SK-N-SH (cell line): Measurements from ENCODE around the gene SYNGR1. TPM values are rescaled to one million over a fixed set of nuclear protein-coding genes. Genes with fewer than 3 reads are reported as not detected.
A peak's percentile ranks its signal among the peaks of the same experiment; 100 is the strongest.

ENCODE experiments used
- CTCF ChIA-PET: fragments of 300-600, 350-600 bp; formaldehyde crosslinking; extraction: SDS; loops from one replicate; lab custom pipeline; 2021; lab: Yijun Ruan, JAX
- POLR2A ChIA-PET: fragments of 350-600 bp; sonication (Branson Sonifier 250); formaldehyde crosslinking; extraction: SDS; loops from one replicate; lab custom pipeline; 2020; ENCODE audit warnings: antibody characterized with exemption, inconsistent platforms; lab: Yijun Ruan, JAX
- DNase-seq: peaks from one replicate; pipeline ENCODE4 v3.0.0; 2012
- H2AFZ ChIP-seq: fragments of 200-600 bp; sonication (generic); 2 replicates; pipeline ENCODE4 v1.8.1; 2016; ENCODE audit warnings: antibody characterized with exemption, mild to moderate bottlenecking, low read depth
- H3F3A ChIP-seq: fragments of 200-600 bp; sonication (generic); replicated peaks from 2 replicates; pipeline ENCODE3; 2016; ENCODE audit warnings: antibody characterized with exemption, mild to moderate bottlenecking; ENCODE audit not compliant: insufficient read depth
- H3K27ac ChIP-seq, 2 experiments: fragments of 200-500 bp in 1 of 2; fragments of 200-600 bp in 1 of 2; sonication (Bioruptor generic) in 1 of 2; sonication (generic), shearing (Covaris generic) in 1 of 2; 2 replicates each; pipeline versions ENCODE4 v1.5.1 to v1.6.1; 2014 to 2016; ENCODE audit warnings: low read depth in 2 of 2, inconsistent platforms in 1 of 2, low read length in 1 of 2, mild to moderate bottlenecking in 1 of 2, mixed read lengths in 1 of 2
- H3K27me3 ChIP-seq: fragments of 200-600 bp; sonication (generic), shearing (Covaris generic); 2 replicates; pipeline ENCODE4 v1.6.1; 2016; ENCODE audit warnings: mixed run types; ENCODE audit not compliant: insufficient read depth
- H3K36me3 ChIP-seq, 2 experiments: fragments of 200-500 bp in 1 of 2; fragments of 200-600 bp in 1 of 2; sonication (Bioruptor generic) in 1 of 2; sonication (generic) in 1 of 2; replicated peaks in 1 of 2; 2 replicates each; pipeline versions ENCODE3 to v1.5.1; 2014 to 2016; ENCODE audit warnings: low read length in 1 of 2, mild to moderate bottlenecking in 1 of 2; ENCODE audit not compliant: insufficient read depth in 2 of 2, control insufficient read depth in 1 of 2
- H3K4me1 ChIP-seq, 2 experiments: fragments of 200-500 bp in 1 of 2; fragments of 200-600 bp in 1 of 2; sonication (Bioruptor generic) in 1 of 2; sonication (generic), shearing (Covaris generic) in 1 of 2; 2 replicates each; pipeline versions ENCODE4 v1.5.1 to v1.6.1; 2014 to 2016; ENCODE audit warnings: low read depth in 1 of 2, low read length in 1 of 2, mixed run types in 1 of 2; ENCODE audit not compliant: insufficient read depth in 2 of 2, control insufficient read depth in 1 of 2
- H3K4me2 ChIP-seq: fragments of 200-600 bp; sonication (generic), shearing (Covaris generic); 2 replicates; pipeline ENCODE4 v1.6.1; 2017; ENCODE audit warnings: mixed run types
- H3K4me3 ChIP-seq, 2 experiments: fragments of 200-500 bp in 1 of 2; fragments of 200-600 bp in 1 of 2; sonication (Bioruptor generic) in 1 of 2; sonication (generic), shearing (Covaris generic) in 1 of 2; 2 replicates each; pipeline versions ENCODE4 v1.5.1 to v1.8.1; 2014 to 2016; ENCODE audit warnings: low read depth in 2 of 2, inconsistent platforms in 1 of 2, low read length in 1 of 2, mild to moderate bottlenecking in 1 of 2, mixed read lengths in 1 of 2, moderate library complexity in 1 of 2
- H3K79me2 ChIP-seq: fragments of 200-600 bp; sonication (generic); 2 replicates; pipeline ENCODE4 v1.8.1; 2017; ENCODE audit warnings: mild to moderate bottlenecking; ENCODE audit not compliant: insufficient read depth
- H3K9ac ChIP-seq: fragments of 200-600 bp; sonication (generic); 2 replicates; pipeline ENCODE4 v1.6.1; 2017; ENCODE audit warnings: mixed run types
- H3K9me2 ChIP-seq: fragments of 200-600 bp; sonication (generic); 2 replicates; pipeline ENCODE4 v1.6.1; 2017; ENCODE audit warnings: mixed run types
- H3K9me3 ChIP-seq: fragments of 200-600 bp; sonication (generic); 2 replicates; pipeline ENCODE4 v1.6.1; 2017; ENCODE audit warnings: mixed run types, mild to moderate bottlenecking, moderate library complexity
- H4K20me1 ChIP-seq: fragments of 200-600 bp; sonication (generic); 2 replicates; pipeline ENCODE4 v1.6.1; 2017; ENCODE audit warnings: mild to moderate bottlenecking, mixed run types; ENCODE audit not compliant: insufficient read depth
- CHD2 ChIP-seq: fragments of 150-350 bp; IDR thresholded peaks from 2 replicates; pipeline ENCODE4 v1.6.1; 2018; ENCODE audit warnings: low read length; ENCODE audit not compliant: partially characterized antibody
- FOSL2 ChIP-seq: IDR thresholded peaks from 2 replicates; pipeline ENCODE4 v1.4.0; 2012; ENCODE audit warnings: low read depth, mild to moderate bottlenecking, moderate library complexity, borderline replicate concordance
- GABPA ChIP-seq: IDR thresholded peaks from 2 replicates; pipeline ENCODE4 v1.4.0; 2012; ENCODE audit warnings: low read depth, mild to moderate bottlenecking
- IRF3 ChIP-seq: fragments of 150-350 bp; IDR thresholded peaks from 2 replicates; pipeline ENCODE4 v1.6.1; 2016; ENCODE audit warnings: mild to moderate bottlenecking, low read depth, low read length
- SIN3A ChIP-seq: IDR thresholded peaks from 2 replicates; pipeline ENCODE4 v1.6.1; 2012; ENCODE audit warnings: low read depth, mild to moderate bottlenecking, low read length, moderate library complexity, borderline replicate concordance
- TCF12 ChIP-seq: IDR thresholded peaks from 2 replicates; pipeline ENCODE4 v1.4.0; 2012
- USF1 ChIP-seq: IDR thresholded peaks from 2 replicates; pipeline ENCODE4 v1.4.0; 2012; ENCODE audit warnings: low read depth, borderline replicate concordance
- YY1 ChIP-seq: IDR thresholded peaks from 2 replicates; pipeline ENCODE4 v1.4.0; 2012; ENCODE audit warnings: low read depth, mild to moderate bottlenecking
- ZBTB33 ChIP-seq: IDR thresholded peaks from 2 replicates; pipeline ENCODE4 v1.4.0; 2012; ENCODE audit warnings: low read depth, borderline replicate concordance
- WGBS: methylation state at CpG from one replicate; pipeline ENCODE4 v1.1.6; 2017; ENCODE audit warnings: low lambda C conversion rate; 5-methylcytosine and 5-hydroxymethylcytosine counted together
- polyA plus RNA-seq, 3 experiments: library from polyadenylated mRNA; depleted of rRNA; stranded (reverse); fragments of >200 nt; gene quantifications; 2 replicates each; pipeline ENCODE4 v1.2.3, GENCODE V29; 2012

The SYNGR1 gene
- polyA plus RNA-seq, 1 of the 3 experiments (the other 2 are of a cell fraction): 18.7 TPM

- no peaks in the 10 kb centered on the region for H3K9me2 ChIP-seq
- TF ChIP-seq IRF3 (no peak), CHD2 (no peak), YY1 (no peak), ZBTB33 (no peak), TCF12 (no peak), FOSL2 (no peak), GABPA (no peak), SIN3A (no peak), USF1 (no peak)
- H2AFZ ChIP-seq: no peak overlapping the region
- peaks cover 12 to 26% of the 10 kb centered on the region in 2 experiments; a peak in 2 of 4 replicates for H3K4me1 ChIP-seq
- 2% methylated on average over 8 of the region's 9 CpGs for WGBS
- no peaks in the 10 kb centered on the region for H3K27me3 ChIP-seq
- POLR2A ChIA-PET: interaction anchor here (0.5 to 2.6 kb wide), 9 partner anchors 14 to 184 kb away, joined by 3 to 19 read pairs (median 4); partner anchors contain the start of genes CBX7, MIEF1 and TAB1
- peak overlapping the region; percentile 95 for H3K9ac ChIP-seq
- CTCF ChIA-PET: interaction anchor here (1.0 to 4.7 kb wide), 8 partner anchors 8 to 156 kb away, joined by 3 to 15 read pairs (median 7); no protein-coding TSS in a partner anchor
- peaks cover 44% of the 10 kb centered on the region for H3K79me2 ChIP-seq
- peak overlapping the region in 1 of 2 experiments; percentile 79; a peak in 2 of 4 replicates for H3K27ac ChIP-seq
- no peak for DNase-seq
- peaks cover 61% of the 10 kb centered on the region for H4K20me1 ChIP-seq
- H3F3A ChIP-seq: peaks cover 34% of the 10 kb centered on the region
- H3K4me2 ChIP-seq: peak overlapping the region; percentile 84
- no peaks in the 10 kb centered on the region for H3K9me3 ChIP-seq
- H3K36me3 ChIP-seq: peaks cover 31 to 44% of the 10 kb centered on the region in 2 experiments
- peak overlapping the region; percentile 66 to 79 for H3K4me3 ChIP-seq
Measured at GRCh38 chr22:39317775-39318506, 31.9 kb upstream of the SYNGR1 start.
